ENCODE results near the gene DNASE1. TPM values are rescaled to one million over a fixed set of nuclear protein-coding genes. Genes with fewer than 3 reads are reported as not detected.

DNASE1 gene
- total and polyA plus RNA-seq, 9 of the 15 experiments (the other 6 are each of a cell fraction or from before 2014, with no cell fraction given) = 0.53 to 10.1 (median 5.9) TPM

DNA sequence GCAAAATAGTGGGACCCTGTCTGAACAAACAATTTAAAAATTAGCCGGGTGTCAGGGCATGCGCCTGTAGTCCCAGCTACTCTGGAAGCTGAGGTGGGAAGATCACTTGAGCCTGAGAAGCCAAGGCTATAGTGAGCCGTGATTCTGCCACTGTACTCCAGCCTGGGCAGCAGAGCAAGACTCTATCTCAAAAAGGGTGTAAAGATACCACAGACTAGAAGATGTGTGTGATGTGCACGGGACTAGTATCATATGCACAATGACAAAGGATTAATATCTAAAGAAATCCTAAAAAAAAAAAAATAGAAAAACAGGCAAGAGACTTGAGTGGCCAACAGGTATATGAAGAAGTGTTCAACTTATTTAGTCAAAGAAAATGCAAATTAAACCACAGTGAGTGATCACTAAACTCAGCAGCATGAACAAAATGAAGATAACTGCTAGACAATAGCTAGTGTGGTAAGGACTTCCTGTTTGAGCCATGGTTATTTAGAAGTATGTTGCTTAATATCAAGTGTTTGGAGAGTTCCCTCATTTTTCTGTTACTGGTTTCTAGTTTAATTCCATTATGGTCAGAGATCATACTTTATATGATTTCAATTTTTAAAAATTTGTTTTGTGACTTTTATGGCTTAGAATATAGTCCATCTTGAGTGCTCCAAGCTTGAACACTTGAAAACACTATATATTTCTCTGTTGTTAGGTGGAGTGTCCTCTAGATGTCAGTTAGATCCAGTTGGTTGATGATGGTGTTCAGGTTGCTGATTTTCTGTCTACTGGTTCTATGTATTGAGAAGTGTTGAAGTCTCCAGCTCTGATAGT is 28.4 kb upstream of the DNASE1 start (continued):
- TF ChIP-seq, protein P1, sequence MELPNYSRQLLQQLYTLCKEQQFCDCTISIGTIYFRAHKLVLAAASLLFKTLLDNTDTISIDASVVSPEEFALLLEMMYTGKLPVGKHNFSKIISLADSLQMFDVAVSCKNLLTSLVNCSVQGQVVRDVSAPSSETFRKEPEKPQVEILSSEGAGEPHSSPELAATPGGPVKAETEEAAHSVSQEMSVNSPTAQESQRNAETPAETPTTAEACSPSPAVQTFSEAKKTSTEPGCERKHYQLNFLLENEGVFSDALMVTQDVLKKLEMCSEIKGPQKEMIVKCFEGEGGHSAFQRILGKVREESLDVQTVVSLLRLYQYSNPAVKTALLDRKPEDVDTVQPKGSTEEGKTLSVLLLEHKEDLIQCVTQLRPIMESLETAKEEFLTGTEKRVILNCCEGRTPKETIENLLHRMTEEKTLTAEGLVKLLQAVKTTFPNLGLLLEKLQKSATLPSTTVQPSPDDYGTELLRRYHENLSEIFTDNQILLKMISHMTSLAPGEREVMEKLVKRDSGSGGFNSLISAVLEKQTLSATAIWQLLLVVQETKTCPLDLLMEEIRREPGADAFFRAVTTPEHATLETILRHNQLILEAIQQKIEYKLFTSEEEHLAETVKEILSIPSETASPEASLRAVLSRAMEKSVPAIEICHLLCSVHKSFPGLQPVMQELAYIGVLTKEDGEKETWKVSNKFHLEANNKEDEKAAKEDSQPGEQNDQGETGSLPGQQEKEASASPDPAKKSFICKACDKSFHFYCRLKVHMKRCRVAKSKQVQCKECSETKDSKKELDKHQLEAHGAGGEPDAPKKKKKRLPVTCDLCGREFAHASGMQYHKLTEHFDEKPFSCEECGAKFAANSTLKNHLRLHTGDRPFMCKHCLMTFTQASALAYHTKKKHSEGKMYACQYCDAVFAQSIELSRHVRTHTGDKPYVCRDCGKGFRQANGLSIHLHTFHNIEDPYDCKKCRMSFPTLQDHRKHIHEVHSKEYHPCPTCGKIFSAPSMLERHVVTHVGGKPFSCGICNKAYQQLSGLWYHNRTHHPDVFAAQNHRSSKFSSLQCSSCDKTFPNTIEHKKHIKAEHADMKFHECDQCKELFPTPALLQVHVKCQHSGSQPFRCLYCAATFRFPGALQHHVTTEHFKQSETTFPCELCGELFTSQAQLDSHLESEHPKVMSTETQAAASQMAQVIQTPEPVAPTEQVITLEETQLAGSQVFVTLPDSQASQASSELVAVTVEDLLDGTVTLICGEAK (IDR thresholded peaks at IDR 0.05) = no peak
- TF ChIP-seq, protein P1 (CRISPR knock-in tag; IDR thresholded peaks at IDR 0.05) = no peak
- 0 out of 2 replicates have a peak, but pooled peaks have one; percentile 20 for TF ChIP-seq GABPA (tag; conservative IDR thresholded peaks at IDR 0.05; ENCODE audit: low read depth)
- TF ChIP-seq SRSF1 (IDR thresholded peaks at IDR 0.05; ENCODE audit: low read depth, low read length) = no peak
- TF ChIP-seq POLR3A (IDR thresholded peaks at IDR 0.05; ENCODE audit: borderline replicate concordance, extremely low read depth, insufficient read depth, insufficient read length) = no peak
- TF ChIP-seq ZNF121 (CRISPR knock-in tag; conservative IDR thresholded peaks at IDR 0.05) = peak; percentile 26; the same call in 1 of the 2 replicates
- TF ChIP-seq, protein P2, sequence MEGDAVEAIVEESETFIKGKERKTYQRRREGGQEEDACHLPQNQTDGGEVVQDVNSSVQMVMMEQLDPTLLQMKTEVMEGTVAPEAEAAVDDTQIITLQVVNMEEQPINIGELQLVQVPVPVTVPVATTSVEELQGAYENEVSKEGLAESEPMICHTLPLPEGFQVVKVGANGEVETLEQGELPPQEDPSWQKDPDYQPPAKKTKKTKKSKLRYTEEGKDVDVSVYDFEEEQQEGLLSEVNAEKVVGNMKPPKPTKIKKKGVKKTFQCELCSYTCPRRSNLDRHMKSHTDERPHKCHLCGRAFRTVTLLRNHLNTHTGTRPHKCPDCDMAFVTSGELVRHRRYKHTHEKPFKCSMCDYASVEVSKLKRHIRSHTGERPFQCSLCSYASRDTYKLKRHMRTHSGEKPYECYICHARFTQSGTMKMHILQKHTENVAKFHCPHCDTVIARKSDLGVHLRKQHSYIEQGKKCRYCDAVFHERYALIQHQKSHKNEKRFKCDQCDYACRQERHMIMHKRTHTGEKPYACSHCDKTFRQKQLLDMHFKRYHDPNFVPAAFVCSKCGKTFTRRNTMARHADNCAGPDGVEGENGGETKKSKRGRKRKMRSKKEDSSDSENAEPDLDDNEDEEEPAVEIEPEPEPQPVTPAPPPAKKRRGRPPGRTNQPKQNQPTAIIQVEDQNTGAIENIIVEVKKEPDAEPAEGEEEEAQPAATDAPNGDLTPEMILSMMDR (IDR thresholded peaks at IDR 0.05 in 2 of 3, conservative IDR thresholded peaks at IDR 0.05 in 1 of 3; ENCODE audit: insufficient read depth in 2 of 3, low read depth in 1 of 3, low read length in 3 of 3) = peak in 2 of 3 experiments; percentile 8 to 45; a peak in 2 of 6 replicates
- TF ChIP-seq RBM39 (optimal IDR thresholded peaks at IDR 0.05; ENCODE audit: low read depth, low read length) = no peak
- TF ChIP-seq RNF2 (IDR thresholded peaks at IDR 0.05) = no peak
- 0 out of 2 replicates have a peak, but pooled peaks have one; percentile 18 for TF ChIP-seq NCOA6 (IDR thresholded peaks at IDR 0.05)
- TF ChIP-seq ELF2 (CRISPR knock-in tag; IDR thresholded peaks at IDR 0.05) = no peak
- no peak for TF ChIP-seq CEBPG (CRISPR knock-in tag; IDR thresholded peaks at IDR 0.05)
- TF ChIP-seq CEBPG (tag; conservative IDR thresholded peaks at IDR 0.05 in 1 of 2, IDR thresholded peaks at IDR 0.05 in 1 of 2) = peak; percentile 64 to 65
